A549 treated with Hydrocortisone at 1 μM for 4 hours (cell line): Measurements from ENCODE around the gene ANKAR. TPM values are rescaled to one million over a fixed set of nuclear protein-coding genes. Genes with fewer than 3 reads are reported as not detected.

Experiments used
- total RNA-seq: library from RNA; stranded (reverse); fragments of 200-300 nt; extraction: Qiagen RNA extraction; gene quantifications from 5 replicates; pipeline ENCODE4 v1.2.3, GENCODE V29; 2022

ANKAR gene, protein sequence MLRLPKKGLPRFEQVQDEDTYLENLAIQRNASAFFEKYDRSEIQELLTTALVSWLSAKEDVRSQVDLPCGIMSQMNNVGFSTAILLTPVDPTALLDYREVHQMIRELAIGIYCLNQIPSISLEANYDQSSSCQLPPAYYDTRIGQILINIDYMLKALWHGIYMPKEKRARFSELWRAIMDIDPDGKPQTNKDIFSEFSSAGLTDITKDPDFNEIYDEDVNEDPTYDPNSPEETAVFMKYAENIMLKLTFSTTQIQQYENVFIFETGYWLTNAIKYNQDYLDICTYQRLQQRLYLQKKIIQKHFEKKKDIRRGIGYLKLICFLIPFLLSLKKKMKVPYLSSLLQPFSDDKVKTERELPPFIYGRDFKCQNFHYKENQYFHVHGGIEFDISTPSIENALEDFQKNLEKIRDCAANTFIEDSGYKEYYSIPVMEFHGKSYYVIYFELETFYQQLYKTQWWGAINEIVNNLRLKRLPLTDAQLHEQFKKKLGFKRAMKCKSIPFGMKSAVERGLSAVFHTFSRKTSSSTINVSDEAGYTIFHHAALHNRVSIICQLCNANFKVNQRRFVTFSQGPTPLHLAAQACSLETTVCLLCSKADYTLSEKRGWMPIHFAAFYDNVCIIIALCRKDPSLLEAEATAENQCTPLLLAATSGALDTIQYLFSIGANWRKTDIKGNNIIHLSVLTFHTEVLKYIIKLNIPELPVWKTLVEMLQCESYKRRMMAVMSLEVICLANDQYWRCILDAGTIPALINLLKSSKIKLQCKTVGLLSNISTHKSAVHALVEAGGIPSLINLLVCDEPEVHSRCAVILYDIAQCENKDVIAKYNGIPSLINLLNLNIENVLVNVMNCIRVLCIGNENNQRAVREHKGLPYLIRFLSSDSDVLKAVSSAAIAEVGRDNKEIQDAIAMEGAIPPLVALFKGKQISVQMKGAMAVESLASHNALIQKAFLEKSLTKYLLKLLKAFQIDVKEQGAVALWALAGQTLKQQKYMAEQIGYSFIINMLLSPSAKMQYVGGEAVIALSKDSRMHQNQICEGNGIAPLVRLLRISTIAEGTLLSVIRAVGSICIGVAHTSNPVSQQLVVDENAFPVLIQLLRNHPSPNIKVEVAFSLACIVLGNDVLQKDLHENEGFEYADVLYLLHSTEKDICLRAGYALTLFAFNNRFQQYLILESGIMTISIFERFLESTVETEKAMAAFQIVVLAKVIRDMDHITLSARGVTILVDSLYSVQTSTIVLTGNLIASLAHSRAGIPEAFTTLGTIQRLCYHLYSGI (N-terminal part only)
- 1.3 to 1.4 TPM (median 1.3 TPM) in 5 replicates for total RNA-seq

DNA sequence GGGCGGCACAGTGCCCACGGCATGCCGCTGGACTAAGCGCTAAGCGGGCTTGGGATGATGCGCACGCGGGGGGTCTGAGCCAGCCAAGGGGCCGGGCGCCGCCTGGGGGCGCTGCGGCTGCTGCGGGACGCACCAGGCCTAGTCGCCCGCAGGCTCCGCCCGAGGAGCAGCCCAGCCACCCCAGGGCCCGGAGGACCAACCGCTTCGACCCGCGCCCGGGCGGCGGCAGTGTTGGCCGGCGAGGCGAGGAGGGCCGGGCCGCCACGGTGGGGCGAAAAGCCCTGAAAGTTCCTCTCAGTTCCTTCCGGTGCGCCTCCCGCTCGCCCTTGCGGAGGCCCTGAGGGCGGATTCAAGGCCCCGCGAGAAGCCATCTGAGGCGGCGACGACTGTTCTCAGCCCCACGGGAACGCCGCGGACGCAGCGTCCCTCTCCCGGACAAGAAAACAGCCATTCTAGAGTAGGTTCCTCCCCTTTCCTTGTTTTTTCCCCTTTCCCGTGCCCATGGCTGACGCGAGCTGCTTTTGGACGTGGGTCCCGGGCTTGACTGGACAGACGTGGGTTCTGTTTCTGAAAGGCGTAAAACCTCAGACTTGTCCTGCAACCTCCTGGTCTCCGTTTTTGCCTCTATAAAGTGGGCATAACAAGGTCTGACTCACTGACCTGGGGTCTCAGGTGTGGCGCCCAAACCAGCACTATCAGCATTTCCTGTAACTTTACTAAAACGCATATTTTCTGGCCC lies at the start of gene ANKAR:
Gene ANKAR, plus strand, starts transcription at position 297 of the 739 bp plus-strand sequence. CDS start 1,821 bp downstream, outside the sequence.

DNA sequence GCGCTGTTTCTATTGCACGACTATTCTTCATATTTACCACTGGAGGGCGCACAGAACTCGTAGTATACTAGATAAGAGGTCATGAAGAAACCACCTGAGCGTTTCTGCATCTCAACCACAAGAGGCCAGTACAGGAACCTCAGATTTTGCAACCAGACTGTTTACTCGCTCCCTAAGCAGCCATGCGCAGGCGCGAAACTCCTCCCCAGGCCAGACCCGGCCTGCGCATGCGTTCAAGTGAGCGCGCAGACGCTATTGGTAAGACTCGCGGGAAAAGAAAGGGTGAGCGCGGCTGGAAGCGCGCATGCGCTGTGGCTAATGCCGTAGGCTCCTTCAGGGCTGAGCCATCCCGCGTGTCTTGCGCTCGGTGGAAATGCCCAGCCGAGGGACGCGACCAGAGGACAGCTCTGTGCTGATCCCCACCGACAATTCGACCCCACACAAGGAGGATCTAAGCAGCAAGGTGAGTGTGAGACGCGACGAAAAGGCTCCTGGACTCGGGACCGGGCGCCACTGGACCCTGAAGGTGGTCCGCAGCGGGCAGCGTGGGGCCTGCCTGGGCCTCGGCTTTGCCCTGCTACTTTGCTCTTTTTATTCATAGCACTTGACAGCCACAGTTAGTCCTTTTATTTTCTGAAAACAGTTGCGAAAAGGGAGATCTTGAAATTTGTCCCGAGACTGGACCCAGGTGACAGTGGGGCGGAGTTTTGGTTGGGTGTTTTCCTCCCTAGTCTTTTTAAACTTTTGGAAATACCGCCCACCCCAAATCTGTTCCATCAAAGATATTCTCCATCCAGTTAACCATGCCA lies 13.1 kb upstream of the ANKAR start, which contains the start of gene ASNSD1:
Gene ASNSD1, plus strand, starts transcription at position 312 of the 809 bp plus-strand sequence. CDS start 4,674 bp downstream, outside the sequence.

Other genes with a start within 250 kb of the ANKAR start
- 32.0 to 46.7 TPM (median 36.9 TPM) in 5 replicates for gene WDR75, start 233.2 kb upstream of the ANKAR start, total RNA-seq
- gene SLC40A1, start 93.9 kb upstream of the ANKAR start, total RNA-seq: 1.5 to 2.9 TPM (median 1.6 TPM) in 5 replicates
- 33.0 to 41.2 TPM (median 35.9 TPM) in 5 replicates for gene ASNSD1, start 13.2 kb upstream of the ANKAR start, total RNA-seq
- gene OSGEPL1, start 88.1 kb downstream of the ANKAR start, total RNA-seq: 3.7 to 5.0 TPM (median 4.6 TPM) in 5 replicates
- 38.5 to 49.0 TPM (median 43.4 TPM) in 5 replicates for gene ORMDL1, start 109.7 kb downstream of the ANKAR start, total RNA-seq
- gene PMS1, start 109.8 kb downstream of the ANKAR start, total RNA-seq: 5.3 to 8.6 TPM (median 7.1 TPM) in 5 replicates